Measurements from ENCODE around the gene NR3C1.

Gene NR3C1

GRCh38 chr5:143431789-143432188 lies 28.3 kb upstream of the NR3C1 start:
- H3K36me3 ChIP-seq (replicated peaks; ENCODE audit: insufficient read depth, low read length) = no peaks in the 10 kb centered on the region
- peaks cover 23% of the 10 kb centered on the region for H3K4me1 ChIP-seq (ENCODE audit: low read length)
- peaks cover 11% of the 10 kb centered on the region; the same call in 1 of the 2 replicates for H3F3A ChIP-seq (ENCODE audit: insufficient read depth, low read length)
- no peak overlapping the region for H3K4me2 ChIP-seq (ENCODE audit: low read depth, low read length)
- DNase-seq = no peak
- TF ChIP-seq CTCF (IDR thresholded peaks at IDR 0.05; ENCODE audit: low read length) (no peak), EZH2phosphoT487 (IDR thresholded peaks at IDR 0.05; ENCODE audit: low read length) (no peak), EZH2 (optimal IDR thresholded peaks at IDR 0.05; ENCODE audit: low read depth, low read length) (no peak)
- no peak overlapping the region for H2AFZ ChIP-seq (ENCODE audit: low read length)
- H3K79me2 ChIP-seq (ENCODE audit: low read length) = no peaks in the 10 kb centered on the region
- no peak overlapping the region for H3K27ac ChIP-seq (ENCODE audit: low read length)
- H3K9me2 ChIP-seq (replicated peaks; ENCODE audit: insufficient read depth, low read length) = no peaks in the 10 kb centered on the region
- H3K27me3 ChIP-seq (replicated peaks; ENCODE audit: insufficient read depth, low read length) = peaks cover 22% of the 10 kb centered on the region
- H4K20me1 ChIP-seq (ENCODE audit: insufficient read depth, low read length) = no peaks in the 10 kb centered on the region
- no peaks in the 10 kb centered on the region for H3K9me3 ChIP-seq (replicated peaks; ENCODE audit: insufficient read depth, low read length)
- no peak overlapping the region for H3K9ac ChIP-seq (ENCODE audit: low read length)
- no peak overlapping the region for H3K4me3 ChIP-seq (ENCODE audit: low read length)

GRCh38 chr5:143428738-143429420 lies 25.4 kb upstream of the NR3C1 start:
- H3K4me1 ChIP-seq (ENCODE audit: low read length) = peaks cover 5% of the 10 kb centered on the region

GRCh38 chr5:143428155-143428554 lies 24.7 kb upstream of the NR3C1 start:
- Histone ChIP-seq H2AFZ (ENCODE audit: low read length) (no peak overlapping the region), H3K27ac (ENCODE audit: low read length) (no peak overlapping the region), H3K9me2 (replicated peaks; ENCODE audit: insufficient read depth, low read length) (no peaks in the 10 kb centered on the region), H3K27me3 (replicated peaks; ENCODE audit: insufficient read depth, low read length) (no peaks in the 10 kb centered on the region), H3K36me3 (replicated peaks; ENCODE audit: insufficient read depth, low read length) (no peaks in the 10 kb centered on the region), H3K4me2 (ENCODE audit: low read depth, low read length) (no peak overlapping the region), H3K79me2 (ENCODE audit: low read length) (no peaks in the 10 kb centered on the region), H3F3A (ENCODE audit: insufficient read depth, low read length) (no peaks in the 10 kb centered on the region), H3K9ac (ENCODE audit: low read length) (no peak overlapping the region), H3K4me3 (ENCODE audit: low read length) (no peak overlapping the region), H3K9me3 (replicated peaks; ENCODE audit: insufficient read depth, low read length) (no peaks in the 10 kb centered on the region), H3K4me1 (ENCODE audit: low read length) (no peaks in the 10 kb centered on the region), H4K20me1 (ENCODE audit: insufficient read depth, low read length) (no peaks in the 10 kb centered on the region)
- TF ChIP-seq CTCF (IDR thresholded peaks at IDR 0.05; ENCODE audit: low read length) = no peak
- TF ChIP-seq EZH2 (optimal IDR thresholded peaks at IDR 0.05; ENCODE audit: low read depth, low read length) = no peak
- TF ChIP-seq EZH2phosphoT487 (IDR thresholded peaks at IDR 0.05; ENCODE audit: low read length) = no peak
- DNase-seq = no peak

More at GRCh38 chr5:143428738-143429420, 25.4 kb upstream of the NR3C1 start:
- no peaks in the 10 kb centered on the region for H3K9me2 ChIP-seq (replicated peaks; ENCODE audit: insufficient read depth, low read length)
- H3K4me3 ChIP-seq (ENCODE audit: low read length) = no peak overlapping the region
- H3K27me3 ChIP-seq (replicated peaks; ENCODE audit: insufficient read depth, low read length) = 0 out of 2 replicates have a peak, but pooled peaks cover 3% of the 10 kb centered on the region
- H3K4me2 ChIP-seq (ENCODE audit: low read depth, low read length) = no peak overlapping the region
- H3K9me3 ChIP-seq (replicated peaks; ENCODE audit: insufficient read depth, low read length) = no peaks in the 10 kb centered on the region
- no peaks in the 10 kb centered on the region for H4K20me1 ChIP-seq (ENCODE audit: insufficient read depth, low read length)
- no peak overlapping the region for H3K9ac ChIP-seq (ENCODE audit: low read length)
- no peak overlapping the region for H3K27ac ChIP-seq (ENCODE audit: low read length)
- H3K79me2 ChIP-seq (ENCODE audit: low read length) = no peaks in the 10 kb centered on the region
- DNase-seq = no peak
- no peak for TF ChIP-seq EZH2phosphoT487 (IDR thresholded peaks at IDR 0.05; ENCODE audit: low read length)
- TF ChIP-seq CTCF (IDR thresholded peaks at IDR 0.05; ENCODE audit: low read length) = no peak
- TF ChIP-seq EZH2 (optimal IDR thresholded peaks at IDR 0.05; ENCODE audit: low read depth, low read length) = no peak
- no peaks in the 10 kb centered on the region for H3K36me3 ChIP-seq (replicated peaks; ENCODE audit: insufficient read depth, low read length)
- no peak overlapping the region for H2AFZ ChIP-seq (ENCODE audit: low read length)
- no peaks in the 10 kb centered on the region for H3F3A ChIP-seq (ENCODE audit: insufficient read depth, low read length)
